NCI-H510A (cell line): ENCODE measurements around the gene USP32.

Experiments used
- DNase-seq: peaks from one replicate; lab custom pipeline; 2025; lab: John Stamatoyannopoulos, UW

The USP32 gene

DNA sequence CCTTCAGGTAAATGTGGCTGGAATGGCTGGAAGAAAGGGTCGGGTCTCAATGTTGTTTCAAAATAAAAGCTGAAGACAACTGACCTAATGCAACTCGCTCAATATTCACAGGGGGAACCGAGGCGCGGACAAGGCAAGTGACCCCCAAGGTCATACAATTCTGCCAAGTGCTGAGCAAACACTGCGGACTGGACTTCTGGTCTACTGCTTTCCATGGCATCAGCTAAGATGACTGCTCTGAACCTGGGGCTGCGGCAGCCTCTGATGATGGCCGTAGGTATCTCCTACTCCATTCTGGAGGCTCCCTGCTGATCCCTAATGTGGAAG, 220.2 kb downstream of the USP32 start:
- no peak for DNase-seq

DNA sequence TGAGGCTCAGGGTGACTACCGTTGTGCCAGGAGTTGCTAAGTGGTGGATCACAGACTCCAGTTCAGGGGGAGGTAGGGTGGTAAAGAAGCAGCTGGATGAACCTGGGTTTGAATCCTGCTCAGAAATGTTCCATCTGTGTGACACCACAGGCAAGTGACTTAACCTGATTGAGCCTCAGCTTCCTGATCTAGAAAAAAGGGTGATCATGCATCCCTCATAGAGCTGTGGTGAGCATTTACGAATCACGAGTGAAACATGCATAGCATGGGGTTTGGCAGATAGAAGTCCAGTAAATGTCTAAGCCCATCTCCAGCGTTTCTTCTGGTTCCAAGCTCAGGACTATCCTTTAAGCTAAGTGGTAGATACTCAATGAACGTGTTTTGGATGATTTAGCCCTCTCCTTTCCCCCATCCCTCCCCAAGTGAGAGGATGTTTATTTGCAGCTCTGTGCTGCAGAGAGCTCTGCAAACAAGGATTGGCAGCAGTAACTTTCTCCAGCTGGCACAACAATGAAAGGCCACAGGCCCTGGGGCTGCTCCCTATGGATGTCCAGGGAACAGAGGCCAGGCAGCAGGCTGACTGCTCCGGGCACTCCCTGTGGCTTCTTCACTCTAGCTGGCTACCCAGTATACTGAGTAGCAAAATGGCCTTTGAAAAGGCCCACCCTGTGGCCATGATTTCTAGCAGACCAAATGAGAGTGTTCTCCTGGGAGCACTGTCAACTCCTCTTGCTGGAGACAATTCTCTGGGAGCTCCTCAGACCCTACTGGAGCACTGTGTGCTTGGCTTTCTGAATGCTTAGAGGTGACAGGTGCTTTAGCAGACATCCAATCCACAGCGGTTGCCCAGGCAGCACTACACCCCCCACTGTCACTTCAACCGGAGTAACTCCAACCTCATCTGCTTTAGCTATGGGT, 220.8 kb downstream of the USP32 start:
- DNase-seq, result peak; percentile 75

DNA sequence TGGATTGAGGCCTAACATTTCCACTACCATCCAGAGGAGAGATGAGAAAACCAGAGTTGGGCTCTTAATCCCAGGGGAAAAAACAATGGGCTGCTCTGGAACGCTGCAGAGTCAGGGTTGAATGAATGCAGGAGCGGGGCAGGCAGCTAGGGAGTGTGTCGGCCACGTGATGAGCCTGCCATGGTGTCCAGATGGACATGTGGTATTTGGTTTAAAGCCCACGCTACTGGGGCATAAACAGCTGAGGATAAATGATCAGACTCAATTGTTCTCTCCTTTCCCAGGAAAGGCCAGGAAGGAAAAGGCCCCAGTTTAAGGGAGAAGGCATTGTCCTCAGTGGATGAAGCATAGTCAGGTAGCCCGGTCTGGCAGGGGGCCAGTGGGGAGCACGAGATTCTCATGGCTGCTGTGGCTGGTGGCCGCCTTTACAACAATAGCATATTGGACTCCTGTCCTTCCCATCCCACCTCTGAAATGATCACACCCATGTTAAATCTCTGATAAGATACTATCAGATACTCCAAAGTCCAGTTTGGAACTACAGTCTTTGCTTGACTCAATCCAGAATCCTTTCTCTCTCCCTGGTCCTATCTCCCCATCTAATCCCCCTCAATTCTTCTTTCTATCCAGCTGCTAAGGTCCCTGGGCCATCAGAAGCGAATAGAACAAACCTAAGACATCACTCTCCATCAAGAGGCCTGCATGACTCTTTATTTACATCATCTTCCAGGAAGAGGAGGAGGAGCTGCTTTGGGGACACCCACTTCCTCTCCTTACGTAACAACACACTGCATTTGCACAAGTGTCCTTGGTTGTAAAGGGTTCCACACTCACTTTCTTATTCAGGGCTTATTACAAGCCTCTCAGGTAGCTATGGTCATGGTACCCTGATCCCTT, 221.8 kb downstream of the USP32 start:
- no peak for DNase-seq

DNA sequence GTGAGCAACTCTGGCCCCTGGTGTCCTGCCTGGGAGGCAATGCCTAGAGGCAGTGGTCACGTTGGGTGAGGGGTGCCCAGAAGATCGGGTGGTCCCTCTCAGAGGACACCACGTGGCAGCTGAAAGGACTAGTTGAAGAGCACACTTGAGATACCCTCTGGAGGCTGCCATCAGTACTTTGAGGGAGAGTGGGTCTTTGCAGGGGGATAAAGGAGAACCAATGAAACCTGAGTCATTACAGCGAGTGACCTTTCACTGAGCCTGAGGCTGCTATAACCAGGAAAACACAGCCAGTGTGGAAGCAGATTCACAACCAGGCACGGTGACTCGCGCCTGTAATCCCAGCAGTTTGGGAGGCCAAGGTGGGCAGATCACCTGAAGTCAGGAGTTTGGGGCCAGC, 223.3 kb downstream of the USP32 start:
- DNase-seq, result no peak

DNA sequence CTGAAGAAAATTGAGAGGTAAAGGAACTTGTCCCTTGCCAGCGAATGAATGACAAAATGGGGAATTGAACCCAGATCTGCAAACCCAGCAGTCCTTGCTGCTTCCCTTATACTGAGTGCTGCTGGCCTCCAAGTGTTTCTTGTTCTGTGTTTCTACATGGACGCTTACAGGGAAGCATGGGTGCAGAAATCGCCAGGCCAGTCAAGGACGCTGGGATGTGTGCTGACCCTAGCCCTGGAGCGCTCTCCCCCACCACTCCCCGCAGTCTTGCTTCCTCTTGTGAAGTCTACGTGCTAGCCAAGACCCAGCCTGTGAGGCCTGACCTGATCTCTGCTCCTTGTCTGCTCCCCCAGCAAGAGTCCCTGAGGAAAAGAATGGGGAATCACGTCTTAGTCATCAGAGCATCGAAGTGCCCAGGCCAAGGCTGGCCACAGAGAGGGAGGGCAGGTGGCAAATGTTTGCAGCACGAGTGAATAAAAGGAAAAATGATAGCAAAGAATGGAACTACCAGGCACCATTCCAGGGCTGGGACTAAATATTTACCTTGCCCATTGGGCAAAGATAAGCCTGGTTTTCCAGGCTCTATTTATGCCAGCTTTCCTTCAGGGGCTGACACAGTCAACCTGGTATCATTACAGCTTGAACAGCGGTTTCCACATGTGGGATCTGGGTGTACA, 224.7 kb downstream of the USP32 start:
- DNase-seq, result no peak

DNA sequence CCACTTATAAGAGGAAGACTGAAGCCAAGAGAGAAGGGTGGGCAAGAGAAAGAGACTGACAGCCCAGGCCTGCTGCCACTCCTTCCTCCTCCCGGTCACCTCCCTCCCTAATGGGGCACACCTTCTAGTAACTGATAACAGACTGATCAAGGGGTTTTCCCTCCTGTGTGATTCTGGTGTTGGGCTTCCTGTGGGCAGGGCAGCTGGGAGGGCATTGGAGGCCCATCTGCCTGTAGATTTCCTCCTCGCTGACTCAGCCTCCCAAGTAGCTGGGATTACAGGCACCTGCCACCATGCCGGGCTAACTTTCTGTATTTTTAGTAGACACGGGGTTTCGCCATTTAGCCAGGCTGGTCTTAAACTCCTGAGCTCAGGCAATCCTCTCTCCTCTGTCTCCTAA, 226.0 kb downstream of the USP32 start:
- no peak for DNase-seq

DNA sequence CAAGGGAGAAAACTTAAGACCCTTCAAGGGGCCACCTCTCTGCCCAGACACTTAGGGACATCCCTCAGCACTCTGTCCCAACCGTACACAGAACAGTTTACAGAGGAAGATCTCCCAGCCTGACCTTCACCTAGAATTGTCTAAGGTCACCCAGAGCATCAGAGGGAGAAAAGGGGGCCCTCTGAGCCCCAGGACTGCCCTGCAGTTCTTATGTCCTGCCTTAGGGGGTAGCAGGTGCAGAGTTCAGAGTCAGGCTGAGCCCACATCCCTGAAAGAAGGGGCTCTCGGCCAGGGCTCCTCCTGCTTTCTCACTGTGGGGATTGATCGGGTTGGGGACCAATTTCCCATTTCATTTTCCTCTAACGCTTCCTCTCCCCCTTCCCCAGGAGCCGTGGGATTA, 226.7 kb downstream of the USP32 start:
- no peak for DNase-seq

DNA sequence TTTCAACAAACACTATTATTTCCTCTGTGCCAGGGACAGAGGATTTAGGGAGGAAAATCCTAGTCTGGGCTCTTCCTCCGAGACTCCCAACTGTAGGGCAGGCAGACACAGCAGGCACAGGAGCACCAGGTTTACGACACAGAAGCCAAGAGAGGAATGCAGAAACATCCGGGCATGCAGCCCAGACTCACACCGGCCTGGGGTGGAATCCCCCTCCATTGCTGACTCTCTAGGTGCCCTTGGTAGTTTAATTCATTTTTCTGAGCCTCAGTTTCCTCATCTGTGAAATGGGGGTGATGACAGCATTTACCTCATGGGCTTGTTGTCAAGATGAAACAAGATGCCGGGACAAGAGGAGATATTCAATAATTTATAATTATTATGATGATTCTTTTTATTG, 227.2 kb downstream of the USP32 start:
- no peak for DNase-seq

DNA sequence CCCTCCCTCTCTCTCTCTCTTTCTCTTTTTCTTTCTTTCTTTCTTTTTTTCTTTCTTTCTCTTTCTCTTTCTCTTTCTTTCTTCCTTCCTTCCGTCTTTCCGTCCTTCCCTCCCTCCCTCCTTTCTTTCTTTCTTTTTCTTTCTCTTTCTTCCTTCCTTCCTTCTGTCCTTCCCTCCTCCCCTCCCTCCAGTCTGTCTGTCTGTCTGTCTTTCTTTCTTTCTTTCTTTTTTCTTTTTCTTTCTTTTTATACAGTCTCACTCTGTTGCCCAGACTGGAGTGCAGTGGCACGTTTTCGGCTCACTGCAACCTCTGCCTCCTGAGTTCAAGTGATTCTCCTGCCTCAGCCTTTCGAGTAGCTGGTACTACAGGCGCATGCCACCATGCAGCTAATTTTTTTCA, 227.8 kb downstream of the USP32 start:
- DNase-seq, result no peak

DNA sequence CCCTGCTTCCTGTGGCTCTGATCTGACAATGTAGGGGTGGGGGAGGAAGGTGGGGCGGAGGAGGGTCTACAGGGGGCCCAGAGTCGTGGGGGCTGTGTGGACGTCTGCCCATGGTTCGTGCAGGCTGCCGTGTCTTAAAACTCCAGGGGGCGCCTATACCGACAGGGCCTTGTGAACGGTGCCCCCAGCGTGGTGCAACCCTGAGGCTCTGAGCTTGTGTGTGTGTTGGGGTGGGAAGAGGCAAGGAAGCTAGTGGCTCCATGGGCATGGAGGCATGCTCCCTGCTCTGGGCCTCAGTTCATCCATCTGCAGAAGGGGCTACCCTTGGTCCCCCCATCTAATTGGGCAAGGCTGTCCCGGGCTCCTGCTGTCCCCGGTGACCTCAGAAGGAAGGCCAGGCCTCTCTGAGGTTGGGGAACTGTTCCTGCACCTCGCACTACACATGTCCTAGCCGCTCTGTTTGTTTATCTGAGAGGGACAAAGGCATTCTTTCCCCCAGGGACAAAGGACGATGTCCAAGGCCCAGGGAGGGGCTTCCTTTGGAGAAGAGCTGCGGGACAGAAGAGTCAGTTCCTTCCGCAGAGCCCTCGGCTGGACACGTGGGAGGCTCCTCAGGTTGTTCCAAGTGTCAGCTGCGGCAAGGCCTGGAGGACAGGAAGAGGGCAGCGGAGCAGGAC, 228.7 kb downstream of the USP32 start:
- no peak for DNase-seq

DNA sequence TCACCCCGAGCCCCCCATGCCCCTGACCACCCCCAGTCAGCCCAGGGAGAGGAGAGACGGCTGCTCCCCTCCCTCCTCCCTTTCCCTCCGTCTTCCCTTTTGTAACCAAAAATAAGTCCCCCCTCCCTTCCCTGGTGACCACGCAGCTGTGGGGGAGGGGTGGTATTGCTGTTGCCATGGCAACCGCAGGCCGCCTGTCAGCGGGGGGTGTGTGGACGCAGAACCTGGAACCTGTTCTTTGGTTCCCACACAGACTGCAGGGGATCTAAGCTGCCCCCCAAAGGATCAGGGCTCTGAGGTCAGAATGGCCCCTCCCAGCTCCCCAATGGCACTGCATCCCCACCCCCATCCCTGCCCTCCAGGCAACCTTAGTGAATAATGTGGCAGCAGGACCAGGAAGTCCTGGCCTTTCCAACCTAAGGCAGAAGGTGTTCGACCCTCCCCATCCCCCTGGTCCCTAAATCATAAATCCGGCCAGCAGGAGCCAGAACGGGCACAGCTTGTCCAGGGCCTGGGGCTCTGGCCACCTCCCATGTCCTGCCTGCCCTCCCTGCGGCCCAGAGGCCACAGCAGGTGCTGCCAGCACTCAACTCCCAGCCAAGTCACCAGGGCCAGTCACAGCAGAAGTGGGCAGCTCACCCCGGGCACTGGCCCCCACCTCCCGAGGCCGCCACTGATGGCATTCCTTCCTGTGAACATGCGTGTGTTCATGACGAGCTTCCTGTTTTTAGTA, 230.2 kb downstream of the USP32 start:
- no peak for DNase-seq

DNA sequence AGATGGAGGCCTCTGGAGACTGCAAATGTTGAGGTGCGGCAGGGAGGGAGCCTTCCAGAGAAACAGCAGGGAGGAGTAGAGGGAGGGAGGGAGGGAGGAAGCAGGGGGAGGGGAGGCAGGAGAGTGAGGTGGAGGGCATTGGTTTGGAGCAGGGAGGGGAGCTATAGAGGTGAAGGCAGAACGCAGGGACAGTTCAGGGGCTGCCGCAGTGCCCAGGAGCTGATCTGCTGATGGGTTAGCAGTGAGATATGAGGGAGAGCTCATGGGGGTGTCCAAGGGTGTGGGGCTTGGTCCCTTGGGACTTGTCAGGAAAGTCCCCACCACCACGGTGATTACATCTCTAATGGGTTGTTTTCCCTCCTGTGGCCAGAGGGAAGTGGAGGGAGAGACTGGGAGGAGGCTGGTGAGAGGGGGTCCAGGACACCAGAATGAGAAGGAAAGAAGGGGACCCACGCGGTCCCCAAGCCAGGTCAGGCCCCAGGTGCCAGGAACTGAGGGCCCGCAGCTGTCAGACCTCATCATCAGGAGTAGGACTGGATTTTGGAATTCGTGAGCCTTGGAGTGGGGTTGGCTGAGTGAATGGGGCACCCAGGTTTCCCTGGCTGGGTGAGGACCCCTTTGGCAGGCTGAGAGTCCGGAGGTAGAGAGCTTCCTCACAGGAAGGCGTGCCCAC, 231.0 kb downstream of the USP32 start:
- DNase-seq, result no peak

DNA sequence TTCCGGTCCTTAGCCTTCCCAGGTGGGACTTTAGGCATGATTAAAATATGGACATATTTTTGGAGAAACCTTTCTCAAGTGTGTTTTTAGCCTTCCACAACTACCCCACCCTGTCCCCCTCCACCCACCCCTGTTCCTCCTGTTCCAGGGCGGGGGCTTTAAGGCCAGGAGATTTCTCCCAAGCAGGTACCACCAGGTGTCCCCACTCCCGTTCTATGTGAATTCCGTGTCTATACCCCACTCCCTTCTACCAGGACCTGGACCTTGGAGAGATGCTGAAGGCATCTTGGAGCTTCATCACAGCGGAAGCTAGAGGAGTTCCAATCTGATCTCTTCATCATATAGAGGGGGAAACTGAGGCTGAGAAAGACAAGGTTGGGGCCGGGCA, 232.5 kb downstream of the USP32 start:
- DNase-seq, result no peak

DNA sequence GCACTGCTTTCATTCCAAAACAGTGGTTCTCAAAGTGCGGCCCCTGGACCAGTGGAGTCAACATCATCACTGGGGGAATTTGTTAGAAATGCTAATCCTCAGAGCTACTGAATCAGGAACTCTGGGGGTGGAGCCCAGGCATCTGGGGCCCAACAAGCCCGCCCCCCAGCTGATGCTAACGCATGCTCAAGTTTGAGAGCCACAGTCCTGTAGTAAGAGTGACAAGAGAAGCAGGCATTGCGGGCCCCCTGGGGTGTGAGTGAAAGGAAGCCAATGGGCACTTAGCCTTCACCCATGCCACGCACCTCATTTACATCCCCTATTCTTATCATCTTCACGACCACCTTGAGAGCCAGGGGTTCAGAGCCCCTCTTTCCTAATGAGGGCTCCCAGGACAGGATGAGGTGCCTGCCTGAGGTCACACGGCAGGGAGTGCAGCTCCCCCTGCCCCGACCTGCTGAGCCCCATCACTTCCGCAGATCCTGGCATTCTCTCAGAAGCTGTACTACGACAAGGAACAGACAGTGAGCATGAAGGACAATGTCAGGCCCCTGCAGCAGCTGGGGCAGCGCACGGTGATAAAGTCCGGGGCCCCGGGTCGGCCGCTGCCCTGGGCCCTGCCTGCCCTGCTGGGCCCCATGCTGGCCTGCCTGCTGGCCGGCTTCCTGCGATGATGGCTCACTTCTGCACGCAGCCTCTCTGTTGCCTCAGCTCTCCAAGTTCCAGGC, 233.0 kb downstream of the USP32 start:
- DNase-seq, result no peak

DNA sequence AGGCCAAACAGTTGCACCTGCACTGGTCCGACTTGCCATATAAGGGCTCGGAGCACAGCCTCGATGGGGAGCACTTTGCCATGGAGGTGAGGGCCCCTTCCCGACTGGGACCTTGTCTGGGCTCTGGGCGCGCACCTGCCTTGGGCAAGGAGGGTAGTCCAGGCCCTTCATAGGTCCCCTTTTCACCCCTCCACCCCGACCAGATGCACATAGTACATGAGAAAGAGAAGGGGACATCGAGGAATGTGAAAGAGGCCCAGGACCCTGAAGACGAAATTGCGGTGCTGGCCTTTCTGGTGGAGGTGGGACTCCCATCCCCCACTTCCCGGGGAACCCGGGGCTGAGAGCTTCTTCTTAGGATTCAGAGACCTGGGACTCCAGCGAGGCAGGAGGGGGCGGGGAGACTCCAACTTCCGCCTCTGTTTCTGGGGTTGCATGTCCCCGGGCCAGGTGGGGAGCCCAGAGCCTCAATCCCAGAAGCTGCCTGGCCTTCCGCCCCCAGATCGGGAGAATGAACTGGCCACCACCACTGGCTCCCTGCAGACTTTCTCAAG, 234.4 kb downstream of the USP32 start:
- no peak for DNase-seq

DNA sequence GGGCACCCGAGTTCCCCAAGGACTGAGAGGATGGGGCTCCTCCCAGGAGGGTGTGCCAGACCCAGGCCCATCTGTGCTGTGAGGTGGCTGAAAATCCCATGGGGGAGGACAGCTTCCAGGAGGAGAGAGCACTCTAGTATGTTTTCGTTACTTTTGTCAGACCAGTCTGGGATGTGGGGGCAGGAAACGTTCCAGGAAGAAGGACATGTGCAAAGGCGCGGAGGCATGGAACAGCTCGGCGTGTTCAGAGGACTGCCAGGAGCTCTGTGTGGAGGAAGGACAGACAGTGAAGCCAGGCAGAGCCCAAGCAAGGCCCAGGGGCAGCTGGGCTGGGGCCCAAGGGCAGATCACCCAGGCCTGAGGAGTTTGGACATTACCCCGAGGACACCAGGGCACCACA, 235.2 kb downstream of the USP32 start:
- no peak for DNase-seq

DNA sequence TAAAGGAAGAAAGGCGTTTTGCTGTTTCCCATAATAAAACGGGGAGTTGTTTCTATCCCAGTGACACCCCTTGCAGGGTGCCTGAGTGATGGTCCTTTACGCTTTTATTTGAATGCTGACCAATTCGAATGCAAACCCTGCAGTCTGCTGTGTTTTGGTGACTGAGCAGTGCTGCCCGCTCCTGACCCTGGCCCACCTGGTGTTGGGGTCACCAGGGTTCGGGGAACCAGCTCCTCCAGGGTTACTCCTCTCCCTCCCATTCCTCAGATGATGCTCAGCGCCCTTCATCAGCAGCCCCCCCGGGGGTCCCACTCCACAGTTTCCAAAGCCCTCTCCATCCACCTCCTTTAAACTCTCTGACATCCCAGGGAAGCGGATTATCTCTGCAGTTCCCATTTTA, 236.1 kb downstream of the USP32 start:
- no peak for DNase-seq

DNA sequence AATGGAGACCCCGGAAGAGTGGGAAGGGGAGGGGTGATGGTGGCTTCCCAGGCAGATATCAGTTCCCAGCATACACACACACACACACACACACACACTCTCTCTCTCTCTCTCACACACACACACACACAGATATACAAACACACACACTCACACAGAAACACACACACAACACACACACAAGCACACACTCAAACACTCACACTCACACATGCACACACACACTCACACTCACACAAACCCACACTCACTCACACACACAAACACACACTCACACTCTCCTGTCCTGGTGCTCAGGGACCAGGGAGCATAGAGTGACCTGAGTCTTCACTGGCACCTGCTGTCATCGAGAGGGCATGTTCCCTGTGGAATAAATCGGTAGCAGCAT, 236.5 kb downstream of the USP32 start:
- DNase-seq, result no peak

DNA sequence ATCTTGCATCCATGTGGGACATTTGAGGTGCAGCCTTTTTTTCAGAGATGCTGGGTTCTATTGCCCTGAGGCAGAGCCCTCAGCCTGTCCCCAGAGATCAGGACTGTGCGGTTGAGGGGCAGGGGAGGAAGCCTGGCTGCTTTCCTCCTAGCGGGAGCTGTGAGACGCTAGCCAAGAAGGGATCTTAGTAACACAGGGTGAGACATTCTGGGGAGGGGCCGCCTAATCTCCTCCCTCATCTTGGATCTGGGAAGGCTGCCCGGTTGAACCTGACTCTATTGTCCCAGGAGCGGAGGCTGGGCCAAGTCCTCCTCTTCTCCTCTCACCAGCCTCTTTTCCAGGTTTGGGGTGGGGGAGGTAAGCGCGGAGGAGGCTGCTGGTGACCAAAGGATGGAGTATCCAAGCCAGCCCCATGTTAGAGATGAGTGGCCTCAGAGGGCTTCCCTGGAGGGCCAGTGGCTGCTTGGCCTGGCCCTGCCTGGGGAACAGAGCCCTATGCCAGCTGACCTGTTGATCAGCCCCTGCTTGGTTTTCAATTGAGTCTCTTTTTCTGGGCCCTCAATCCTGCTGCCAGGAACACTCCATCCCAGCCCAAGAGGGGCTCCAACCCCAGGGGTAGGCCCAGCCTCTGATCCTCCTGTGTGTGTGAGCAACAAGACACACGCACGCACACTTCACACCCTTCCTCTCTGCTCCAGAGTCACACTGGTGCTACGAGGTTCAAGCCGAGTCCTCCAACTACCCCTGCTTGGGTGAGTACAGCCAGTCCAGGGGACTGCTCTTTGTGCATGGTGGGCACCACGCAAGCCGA, 237.1 kb downstream of the USP32 start:
- no peak for DNase-seq
